MCF 10A (cell line): ENCODE results near the gene GPSM3. TPM values are rescaled to one million over a fixed set of nuclear protein-coding genes. Genes with fewer than 3 reads are reported as not detected.
"Not testable (repeated sequence)": the region's sequence is repeated elsewhere in the genome, so short reads cannot be mapped to it uniquely, and the experiment has no call there.

Experiments
- BruUV-seq: library from RNA; stranded (reverse); fragments of 400-500 nt; replicated peaks from 2 replicates; lab custom pipeline; 2021; lab: Mats Ljungman, UMichigan
- CTCF ChIA-PET: fragments of 300-600 bp; sonication (Branson Sonifier 250); formaldehyde crosslinking; extraction: SDS; loops from one replicate; lab custom pipeline; 2021; ENCODE audit warnings: antibody characterized with exemption, inconsistent platforms; lab: Yijun Ruan, JAX
- POLR2A ChIA-PET: fragments of 300-600, 350-650 bp; sonication (Branson Sonifier 250); formaldehyde crosslinking; extraction: SDS; loops from one replicate; lab custom pipeline; 2020; ENCODE audit warnings: antibody characterized with exemption, inconsistent platforms; lab: Yijun Ruan, JAX
- DNase-seq: peaks from one replicate; pipeline ENCODE4 v3.0.0-alpha.2; 2018; ENCODE audit not compliant: unreplicated experiment
- H3K27ac Mint-ChIP-seq: one replicate; pipeline ENCODE4 v1.8.0; 2022; ENCODE audit warnings: mild to moderate bottlenecking, low read depth, mixed read lengths; ENCODE audit not compliant: unreplicated experiment
- H3K27me3 Mint-ChIP-seq: one replicate; pipeline ENCODE4 v1.8.0; 2022; ENCODE audit warnings: mixed read lengths; ENCODE audit not compliant: insufficient read depth, unreplicated experiment
- H3K36me3 Mint-ChIP-seq: one replicate; pipeline ENCODE4 v1.8.0; 2022; ENCODE audit warnings: mild to moderate bottlenecking, moderate library complexity, mixed read lengths; ENCODE audit not compliant: insufficient read depth, unreplicated experiment
- H3K4me1 Mint-ChIP-seq: one replicate; pipeline ENCODE4 v1.8.0; 2022; ENCODE audit warnings: mixed read lengths; ENCODE audit not compliant: insufficient read depth, unreplicated experiment
- H3K4me3 Mint-ChIP-seq: one replicate; pipeline ENCODE4 v1.8.0; 2022; ENCODE audit warnings: mild to moderate bottlenecking, moderate library complexity, mixed read lengths; ENCODE audit not compliant: unreplicated experiment
- H3K9me3 Mint-ChIP-seq: one replicate; pipeline ENCODE4 v1.8.0; 2022; ENCODE audit warnings: mixed read lengths; ENCODE audit not compliant: unreplicated experiment
- CTCF ChIP-seq: fragments of 200-600 bp; IDR thresholded peaks from one replicate; pipeline ENCODE4 v1.8.0; 2022; ENCODE audit warnings: antibody characterized with exemption, mild to moderate bottlenecking; ENCODE audit not compliant: unreplicated experiment
- intact Hi-C: fragments of 100-400 bp; cut with micrococcal nuclease; formaldehyde crosslinking; loops from 2 replicates; pipeline ENCODE4 v1.14.1; 2022
- total RNA-seq: library from RNA; stranded (reverse); gene quantifications from 2 replicates; pipeline ENCODE4 v1.2.3, GENCODE V29; 2022

GPSM3 gene
- total RNA-seq, 1 experiment from 2014 or later: 0.84 TPM

- peaks cover 12% of the 10 kb centered on the region for H3K4me1 Mint-ChIP-seq
- ChIA-PET CTCF (interaction anchor here (0.6 to 1.3 kb wide), 3 partner anchors 65 to 620 kb away, joined by 3 to 5 read pairs (median 4); partner anchors contain the start of gene ATF6B), POLR2A (interaction anchor here (1.3 to 5.9 kb wide), 5 partner anchors 16 to 777 kb away, joined by 3 to 112 read pairs (median 16); partner anchors contain the start of genes AGPAT1, ATF6B, BRD2 and FKBPL)
- no peak for DNase-seq
- no TSS peak for BruUV-seq
- no peak for TF ChIP-seq CTCF
- no peak overlapping the region for H3K27ac Mint-ChIP-seq
- H3K9me3 Mint-ChIP-seq: no peaks in the 10 kb centered on the region
- H3K4me3 Mint-ChIP-seq: no peak overlapping the region
- intact Hi-C loops: no loop called here
- no peaks in the 10 kb centered on the region for H3K36me3 Mint-ChIP-seq
- no peaks in the 10 kb centered on the region for H3K27me3 Mint-ChIP-seq
Measured at GRCh38 chr6:32194388-32194787, 1.9 kb upstream of the GPSM3 start.

- intact Hi-C loops: not testable (repeated sequence)
Measured at GRCh38 chr6:32193096-32193495, 653 bp upstream of the GPSM3 start.

GRCh38 chr6:32191696-32192607 lies 491 bp downstream of the GPSM3 start:
- peaks cover 22% of the 10 kb centered on the region for H3K4me1 Mint-ChIP-seq
- intact Hi-C loops: no loop called here
- H3K27ac Mint-ChIP-seq: peak overlapping the region; percentile 57
- CTCF ChIA-PET: interaction anchor here (1.2 kb wide), 1 partner anchor 75 kb away, joined by 3 read pairs; no protein-coding TSS in a partner anchor
- DNase-seq: no peak
- no TSS peak for BruUV-seq
- no peak for TF ChIP-seq CTCF
- POLR2A ChIA-PET: interaction anchor here (1.2 to 5.9 kb wide), 3 partner anchors 9 to 63 kb away, joined by 3 to 112 read pairs (median 19); partner anchors contain the start of genes AGPAT1, ATF6B, FKBPL and RNF5
- H3K27me3 Mint-ChIP-seq: no peaks in the 10 kb centered on the region
- H3K36me3 Mint-ChIP-seq: peaks cover 11% of the 10 kb centered on the region
- no peaks in the 10 kb centered on the region for H3K9me3 Mint-ChIP-seq
- H3K4me3 Mint-ChIP-seq: no peak overlapping the region

More at GRCh38 chr6:32193096-32193495, 653 bp upstream of the GPSM3 start:
- not testable (repeated sequence) for H3K27me3 Mint-ChIP-seq, H3K4me3 Mint-ChIP-seq, H3K9me3 Mint-ChIP-seq, BruUV-seq, H3K36me3 Mint-ChIP-seq, H3K27ac Mint-ChIP-seq, DNase-seq
- CTCF ChIA-PET: interaction anchor here (0.6 to 1.2 kb wide), 4 partner anchors 10 to 1768 kb away, joined by 3 to 4 read pairs (median 4); no protein-coding TSS in a partner anchor
- POLR2A ChIA-PET: interaction anchor here (0.6 to 5.9 kb wide), 2 partner anchors 15 to 281 kb away, joined by 3 to 112 read pairs; partner anchors contain the start of genes AGPAT1 and RNF5
- peaks cover 22% of the 10 kb centered on the region for H3K4me1 Mint-ChIP-seq

- ChIA-PET POLR2A (interaction anchor here (0.7 to 5.9 kb wide), 11 partner anchors 9 to 1098 kb away, joined by 3 to 112 read pairs (median 3); partner anchors contain the start of genes AGPAT1, ATF6B, BRD2 and FKBPL), CTCF (interaction anchor here (0.9 kb wide), 1 partner anchor 14 kb away, joined by 3 read pairs; no protein-coding TSS in a partner anchor)
- BruUV-seq: no TSS peak
- H3K9me3 Mint-ChIP-seq: no peaks in the 10 kb centered on the region
- H3K4me1 Mint-ChIP-seq: peaks cover 29% of the 10 kb centered on the region
- TF ChIP-seq CTCF: no peak
- H3K4me3 Mint-ChIP-seq: peak overlapping the region; percentile 83
- H3K27me3 Mint-ChIP-seq: no peaks in the 10 kb centered on the region
- peak overlapping the region; percentile 86 for H3K27ac Mint-ChIP-seq
- peaks cover 19% of the 10 kb centered on the region for H3K36me3 Mint-ChIP-seq
- intact Hi-C loops: no loop called here
- no peak for DNase-seq
Measured at GRCh38 chr6:32190911-32191677, 1.3 kb downstream of the GPSM3 start.
